ENCODE results near the gene MOGAT2.
A peak's percentile ranks its signal among the peaks of the same experiment; 100 is the strongest.

The MOGAT2 gene

GRCh38 chr11:75721852-75722668 lies 4.4 kb downstream of the MOGAT2 start:
- no peak for TF ChIP-seq CTCF (IDR thresholded peaks at IDR 0.05; ENCODE audit: unreplicated experiment in 3 of 3)
- H3K4me1 Mint-ChIP-seq, result peaks cover 9% of the 10 kb centered on the region
- peaks cover 4% of the 10 kb centered on the region for H3K27me3 Mint-ChIP-seq (ENCODE audit: low read depth)
- H3K27ac Mint-ChIP-seq, result no peak overlapping the region
- no peaks in the 10 kb centered on the region for H3K36me3 Mint-ChIP-seq (ENCODE audit: low read depth)
- no peaks in the 10 kb centered on the region for H3K9me3 Mint-ChIP-seq
- no peak overlapping the region for H3K4me3 Mint-ChIP-seq

- no peak for TF ChIP-seq CTCF (IDR thresholded peaks at IDR 0.05; ENCODE audit: unreplicated experiment in 3 of 3)
These were observed 5.0 kb downstream of the MOGAT2 start for GRCh38 chr11:75722669-75723042.

GRCh38 chr11:75725547-75726320 lies 8.1 kb downstream of the MOGAT2 start:
- peaks cover 8% of the 10 kb centered on the region for H3K27me3 Mint-ChIP-seq (ENCODE audit: low read depth)
- no peaks in the 10 kb centered on the region for H3K4me1 Mint-ChIP-seq
- no peak overlapping the region for H3K4me3 Mint-ChIP-seq
- H3K27ac Mint-ChIP-seq, result no peak overlapping the region
- TF ChIP-seq CTCF (IDR thresholded peaks at IDR 0.05; ENCODE audit: unreplicated experiment in 3 of 3), result no peak
- no peaks in the 10 kb centered on the region for H3K9me3 Mint-ChIP-seq
- no peaks in the 10 kb centered on the region for H3K36me3 Mint-ChIP-seq (ENCODE audit: low read depth)

More at GRCh38 chr11:75722669-75723042, 5.0 kb downstream of the MOGAT2 start:
- no peaks in the 10 kb centered on the region for H3K36me3 Mint-ChIP-seq (ENCODE audit: low read depth)
- H3K27ac Mint-ChIP-seq, result peak overlapping the region in 1 of 3 experiments; percentile 33
- H3K4me3 Mint-ChIP-seq, result no peak overlapping the region
- peaks cover 4% of the 10 kb centered on the region for H3K27me3 Mint-ChIP-seq (ENCODE audit: low read depth)
- no peaks in the 10 kb centered on the region for H3K9me3 Mint-ChIP-seq
- peaks cover 9% of the 10 kb centered on the region for H3K4me1 Mint-ChIP-seq

- H3K9me3 Mint-ChIP-seq, result no peaks in the 10 kb centered on the region
- no peak for TF ChIP-seq CTCF (IDR thresholded peaks at IDR 0.05; ENCODE audit: unreplicated experiment in 3 of 3)
- H3K27me3 Mint-ChIP-seq (ENCODE audit: low read depth), result peaks cover 12% of the 10 kb centered on the region
- no peak overlapping the region for H3K27ac Mint-ChIP-seq
- no peaks in the 10 kb centered on the region for H3K36me3 Mint-ChIP-seq (ENCODE audit: low read depth)
- no peak overlapping the region for H3K4me3 Mint-ChIP-seq
- peaks cover 13% of the 10 kb centered on the region for H3K4me1 Mint-ChIP-seq
These were observed 11.4 kb downstream of the MOGAT2 start for GRCh38 chr11:75728992-75729391.

GRCh38 chr11:75731095-75731494 lies 13.5 kb downstream of the MOGAT2 start:
- no peak for TF ChIP-seq CTCF (IDR thresholded peaks at IDR 0.05; ENCODE audit: unreplicated experiment in 3 of 3)
- Mint-ChIP-seq H3K36me3 (ENCODE audit: low read depth) (no peaks in the 10 kb centered on the region), H3K27ac (no peak overlapping the region), H3K4me1 (peaks cover 15% of the 10 kb centered on the region), H3K27me3 (ENCODE audit: low read depth) (peaks cover 15% of the 10 kb centered on the region), H3K4me3 (no peak overlapping the region), H3K9me3 (no peaks in the 10 kb centered on the region)
